Measurements from ENCODE around the gene NCK2.

NCK2 gene

DNA sequence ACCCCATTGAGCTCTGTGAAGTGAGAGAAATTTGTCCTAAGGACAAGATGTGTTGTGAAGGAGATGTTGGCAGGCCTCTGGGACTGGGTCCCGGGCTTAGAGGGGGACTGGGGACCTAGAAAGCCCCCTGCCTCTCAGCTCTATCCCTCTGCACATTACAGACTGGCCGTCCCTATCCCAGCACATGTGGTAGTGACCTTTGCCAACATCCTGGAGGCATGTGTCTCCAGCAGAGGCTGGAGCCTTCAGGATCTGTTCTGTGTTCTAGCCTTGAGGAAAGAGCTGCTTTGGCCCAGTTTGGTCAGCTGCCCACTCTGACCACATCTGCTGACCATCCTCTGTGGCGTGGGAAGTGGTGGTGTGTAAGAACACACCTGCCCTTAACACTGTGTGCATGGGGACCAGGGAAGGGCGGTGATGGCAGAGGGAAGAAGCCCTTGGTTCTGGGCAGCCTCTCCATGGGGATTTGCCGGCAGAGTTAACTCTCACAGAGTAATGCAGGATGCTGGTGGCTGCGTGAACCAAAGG, 33.4 kb downstream of the NCK2 start:
- DNase-seq: no peak

DNA sequence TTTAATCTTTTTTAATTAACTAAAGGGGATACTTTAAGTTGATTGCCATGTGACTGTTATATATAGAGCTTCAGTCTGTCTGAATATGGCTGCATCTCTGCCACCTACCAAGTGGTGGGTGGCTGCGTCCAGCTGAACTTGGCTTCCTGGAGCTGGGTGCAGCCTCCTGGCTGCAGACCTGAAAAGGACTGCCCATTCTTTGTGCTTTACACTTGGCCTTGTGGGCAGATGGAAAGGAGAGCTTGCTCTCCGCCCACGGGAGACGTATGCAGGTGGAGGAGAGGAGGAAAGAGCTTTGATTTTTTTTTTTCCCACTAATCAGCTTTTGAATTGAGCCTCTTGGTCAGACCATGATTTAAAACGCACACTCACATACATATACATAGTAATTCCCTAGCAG, 34.7 kb downstream of the NCK2 start:
- no peak for DNase-seq

- no peak for DNase-seq
Observed at GRCh38 chr2:105780606-105781005, 35.9 kb downstream of the NCK2 start.

DNA sequence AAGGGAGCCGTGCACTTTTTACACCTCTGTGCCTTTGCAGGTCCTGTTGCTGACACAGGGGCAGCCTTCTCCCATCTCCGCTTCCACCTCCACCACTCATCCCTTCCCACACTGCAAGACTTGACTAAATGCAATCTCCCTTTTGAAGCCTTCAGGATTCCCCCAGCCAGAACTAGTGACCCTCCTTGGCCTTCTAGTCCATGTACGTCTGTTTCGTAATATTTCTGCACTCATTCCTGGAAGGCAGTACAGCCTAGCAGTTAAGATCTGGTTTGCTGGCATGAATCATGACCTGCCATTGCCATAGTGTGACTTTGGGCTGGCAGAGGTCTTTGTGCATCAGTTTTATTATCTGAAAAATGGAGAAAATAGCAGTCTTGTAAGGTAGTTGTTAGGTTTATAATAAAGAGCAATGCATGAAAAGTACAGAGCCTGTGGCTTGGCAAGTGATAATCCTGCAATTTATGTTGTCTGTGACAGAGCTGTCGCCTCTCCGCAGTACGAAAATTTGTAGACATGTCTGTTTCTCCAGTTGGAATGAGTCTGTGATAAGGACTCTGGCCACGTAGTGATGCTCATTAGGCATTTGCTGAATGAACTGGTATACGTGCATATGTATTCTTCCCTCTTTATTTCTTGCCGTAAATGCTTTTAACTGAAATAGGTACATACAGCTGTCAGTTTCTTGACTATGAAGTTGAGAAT, 36.7 kb downstream of the NCK2 start:
- no peak for DNase-seq

- DNase-seq: no peak
Observed at GRCh38 chr2:105782123-105782522, 37.4 kb downstream of the NCK2 start.

GRCh38 chr2:105782646-105783045, 37.9 kb downstream of the NCK2 start:
- no peak for DNase-seq

- no peak for DNase-seq
Observed at GRCh38 chr2:105783151-105783738, 38.5 kb downstream of the NCK2 start.

DNA sequence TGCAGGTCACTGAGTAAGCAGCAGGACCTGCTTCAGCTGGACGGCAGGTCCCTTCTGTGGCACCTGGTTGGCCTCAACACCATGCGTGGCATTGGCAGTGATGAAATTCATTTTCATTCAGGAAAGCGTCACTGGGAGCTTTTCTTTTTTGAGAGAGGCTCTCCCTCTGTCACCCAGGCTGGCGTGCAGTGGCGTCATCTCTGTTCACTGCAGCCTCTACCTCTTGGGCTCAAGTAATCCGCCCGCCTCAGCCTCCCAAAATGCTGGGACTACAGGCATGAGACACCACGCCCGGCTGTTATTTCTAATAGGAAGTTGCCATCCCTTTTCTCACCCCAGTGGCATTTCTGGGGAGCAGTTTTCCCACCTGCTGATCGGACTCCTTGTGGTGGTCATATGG, 39.3 kb downstream of the NCK2 start:
- no peak for DNase-seq

DNA sequence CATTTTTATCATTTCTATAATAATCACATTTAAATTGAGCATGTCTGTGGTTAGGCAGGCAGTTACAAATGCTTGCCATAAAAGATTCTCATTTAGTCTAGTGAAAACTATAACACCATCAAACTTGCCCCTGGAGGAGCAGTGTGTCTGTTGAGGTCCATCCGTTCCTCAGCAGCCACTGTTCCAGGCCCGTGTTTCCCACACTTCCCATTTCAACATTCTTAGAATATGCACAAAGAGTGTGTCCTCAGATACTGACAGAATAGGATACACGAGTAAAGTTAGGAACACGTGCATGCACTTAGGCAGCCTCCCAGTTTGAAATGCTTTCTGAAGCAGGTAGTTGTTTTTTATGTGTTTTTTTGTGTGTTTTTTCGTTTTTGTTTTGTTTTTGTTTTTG, 39.9 kb downstream of the NCK2 start:
- no peak for DNase-seq

DNA sequence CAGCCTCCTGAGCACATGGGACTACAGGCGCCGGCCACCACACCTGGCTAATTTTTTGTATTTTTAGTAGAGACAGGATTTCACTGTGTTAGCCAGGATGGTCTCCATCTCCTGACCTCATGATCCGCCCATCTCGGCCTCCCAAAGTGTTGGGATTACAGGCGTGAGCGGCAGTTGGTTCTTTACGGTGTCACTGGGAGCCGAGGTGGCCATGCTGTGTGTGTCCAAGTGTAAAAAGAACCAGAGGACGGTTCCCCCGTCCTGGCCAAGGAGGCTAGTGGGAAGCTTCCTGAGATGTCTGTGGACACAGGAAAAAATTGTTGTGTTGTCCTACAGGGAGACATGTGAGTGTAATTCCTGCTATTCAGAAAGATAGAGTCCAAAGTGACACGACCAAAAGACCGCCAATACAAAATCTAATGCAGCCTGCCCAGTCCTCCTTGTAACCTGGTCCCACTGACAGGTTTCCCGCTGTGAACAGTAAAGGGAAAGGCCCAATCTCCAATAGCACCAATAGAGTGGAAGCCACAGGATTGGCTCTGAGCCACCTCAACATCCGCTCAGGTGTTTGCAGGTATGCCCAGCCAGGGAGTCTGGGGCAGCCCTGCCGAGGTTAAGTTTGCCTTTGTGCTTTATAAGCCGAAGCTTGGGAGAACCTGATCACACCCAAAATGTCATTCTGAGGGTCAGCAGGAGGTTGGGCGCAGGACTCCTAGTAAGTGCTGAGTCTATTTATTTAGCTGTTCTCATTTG, 40.6 kb downstream of the NCK2 start:
- DNase-seq: no peak

GRCh38 chr2:105786231-105787230, 41.8 kb downstream of the NCK2 start:
- no peak for DNase-seq

- DNase-seq: no peak
Observed at GRCh38 chr2:105787376-105788318, 42.9 kb downstream of the NCK2 start.

- DNase-seq: no peak
Observed at GRCh38 chr2:105788670-105789290, 44.1 kb downstream of the NCK2 start.

DNA sequence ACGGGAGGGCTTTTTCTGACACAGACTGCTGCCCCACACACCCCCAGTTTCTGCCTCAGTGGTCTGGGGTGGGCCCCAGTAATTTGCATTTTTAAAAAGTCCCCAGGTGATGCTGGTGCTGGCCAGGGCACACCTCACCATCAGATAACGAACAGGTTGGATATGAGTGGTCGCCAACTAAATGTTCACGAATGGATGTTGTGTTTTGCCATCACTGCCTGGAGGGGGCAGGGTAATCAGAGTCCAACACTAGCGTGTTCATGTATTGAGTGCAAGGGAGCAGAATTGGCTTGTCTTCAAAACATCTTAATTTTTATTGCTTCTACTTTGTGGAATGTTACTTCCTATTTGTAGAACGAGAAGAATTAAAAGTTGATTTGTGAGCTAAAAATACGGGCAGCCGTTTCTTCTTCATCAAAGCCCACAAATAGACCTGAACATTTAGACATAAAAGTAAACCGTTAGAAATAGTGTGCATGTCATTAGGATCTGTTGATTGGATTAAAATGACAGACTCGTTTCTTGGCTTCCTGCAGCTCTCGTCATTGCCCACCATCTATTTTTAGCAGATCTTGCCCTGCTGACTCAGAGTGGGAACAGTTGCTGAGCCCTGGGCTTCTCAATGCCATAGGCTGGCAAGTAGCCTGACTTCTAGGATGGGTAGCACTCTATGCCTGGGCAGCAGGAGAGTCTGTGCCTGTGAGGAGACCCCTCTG, 45.2 kb downstream of the NCK2 start:
- DNase-seq: no peak

- no peak for DNase-seq
Observed at GRCh38 chr2:105790461-105791149, 45.9 kb downstream of the NCK2 start.

- DNase-seq: no peak
Observed at GRCh38 chr2:105791229-105791628, 46.5 kb downstream of the NCK2 start.

DNA sequence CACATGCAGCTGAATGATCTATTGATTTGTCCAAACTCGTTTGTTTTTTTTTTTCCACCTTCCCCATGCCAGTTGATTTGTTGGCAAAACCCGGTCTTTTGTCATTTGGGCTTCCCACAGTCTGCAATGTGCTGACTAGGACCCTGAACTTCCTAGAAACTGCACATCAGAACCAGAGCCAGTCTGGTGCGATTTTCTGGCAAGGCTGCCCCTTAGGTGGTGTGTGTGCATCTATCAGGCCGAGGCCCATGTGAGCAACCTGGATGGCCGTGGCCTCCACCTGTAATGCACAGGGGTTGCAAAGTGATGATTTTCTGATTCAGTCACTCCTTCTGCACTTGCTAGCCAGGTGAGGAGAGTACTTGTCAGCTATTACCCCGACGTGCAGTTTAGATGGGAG, 47.8 kb downstream of the NCK2 start:
- DNase-seq: no peak

- DNase-seq: no peak
Observed at GRCh38 chr2:105793196-105793975, 48.7 kb downstream of the NCK2 start.
